ENCODE measurements around the gene RXYLT1. TPM values are rescaled to one million over a fixed set of nuclear protein-coding genes. Genes with fewer than 3 reads are reported as not detected.
"Not testable (repeated sequence)": the region's sequence is repeated elsewhere in the genome, so short reads cannot be mapped to it uniquely, and the experiment has no call there.

Gene RXYLT1
- polyA plus RNA-seq, 2 donors: 4.6 to 8.3 TPM

DNA sequence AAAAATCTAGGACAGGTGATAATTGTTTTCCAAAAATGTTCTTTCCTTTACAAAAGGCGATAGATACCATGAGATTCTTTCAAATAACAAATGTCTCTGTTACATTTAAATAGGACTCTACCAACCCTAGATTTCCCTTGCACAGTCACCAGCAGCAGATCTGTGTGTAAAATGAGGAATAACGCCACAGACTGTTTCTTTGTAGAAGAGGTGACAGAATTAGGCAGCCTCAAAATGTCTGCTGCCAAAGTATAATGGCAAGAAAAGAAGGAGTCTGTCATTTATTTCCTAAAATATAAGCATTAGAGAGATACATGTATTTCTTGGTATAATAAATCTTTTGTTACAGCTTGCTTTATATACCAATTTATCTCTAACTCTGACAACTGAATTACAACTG is 56.3 kb downstream of the RXYLT1 start:
- 75 to 77% methylated on average over 2 of the region's 2 CpGs for WGBS, 2 donors
- Histone ChIP-seq H3K36me3 (ENCODE audit: control insufficient read depth in 2 of 2, insufficient read depth in 2 of 2, low read length in 1 of 2) (no peaks in the 10 kb centered on the region), H3K4me1 (ENCODE audit: control insufficient read depth in 2 of 2, insufficient read depth in 2 of 2, low read length in 1 of 2) (no peaks in the 10 kb centered on the region), H3K27me3 (ENCODE audit: control insufficient read depth in 1 of 2, insufficient read depth in 2 of 2, low read length in 2 of 2) (no peaks in the 10 kb centered on the region), H3K27ac (ENCODE audit: low read depth in 2 of 2, low read length in 1 of 2) (no peak overlapping the region), H3K9me3 (ENCODE audit: control insufficient read depth in 2 of 2, insufficient read depth in 1 of 2, low read depth in 1 of 2, low read length in 1 of 2) (no peaks in the 10 kb centered on the region), H3K4me3 (ENCODE audit: low read depth in 1 of 2, low read length in 2 of 2) (no peak overlapping the region)

GRCh38 chr12:63836936-63837335 is 57.2 kb downstream of the RXYLT1 start:
- 63 to 66% methylated on average over 3 of the region's 3 CpGs for WGBS, 2 donors
- no peaks in the 10 kb centered on the region for H3K36me3 ChIP-seq (ENCODE audit: control insufficient read depth in 2 of 2, insufficient read depth in 2 of 2, low read length in 1 of 2)
- no peak overlapping the region for H3K27ac ChIP-seq (ENCODE audit: low read depth in 2 of 2, low read length in 1 of 2)
- no peaks in the 10 kb centered on the region for H3K4me1 ChIP-seq (ENCODE audit: control insufficient read depth in 2 of 2, insufficient read depth in 2 of 2, low read length in 1 of 2)
- no peaks in the 10 kb centered on the region for H3K9me3 ChIP-seq (ENCODE audit: control insufficient read depth in 2 of 2, insufficient read depth in 1 of 2, low read depth in 1 of 2, low read length in 1 of 2)
- no peaks in the 10 kb centered on the region for H3K27me3 ChIP-seq (ENCODE audit: control insufficient read depth in 1 of 2, insufficient read depth in 2 of 2, low read length in 2 of 2)
- H3K4me3 ChIP-seq (ENCODE audit: low read depth in 1 of 2, low read length in 2 of 2): no peak overlapping the region

GRCh38 chr12:63838411-63838810 is 58.7 kb downstream of the RXYLT1 start:
- 93 to 94% methylated on average over 9 of the region's 9 CpGs for WGBS, 2 donors
- Histone ChIP-seq H3K27me3 (ENCODE audit: control insufficient read depth in 1 of 2, insufficient read depth in 2 of 2, low read length in 2 of 2) (no peaks in the 10 kb centered on the region), H3K4me1 (ENCODE audit: control insufficient read depth in 2 of 2, insufficient read depth in 2 of 2, low read length in 1 of 2) (no peaks in the 10 kb centered on the region), H3K4me3 (ENCODE audit: low read depth in 1 of 2, low read length in 2 of 2) (no peak overlapping the region), H3K27ac (ENCODE audit: low read depth in 2 of 2, low read length in 1 of 2) (no peak overlapping the region), H3K36me3 (ENCODE audit: control insufficient read depth in 2 of 2, insufficient read depth in 2 of 2, low read length in 1 of 2) (no peaks in the 10 kb centered on the region), H3K9me3 (ENCODE audit: control insufficient read depth in 2 of 2, insufficient read depth in 1 of 2, low read depth in 1 of 2, low read length in 1 of 2) (no peaks in the 10 kb centered on the region)

DNA sequence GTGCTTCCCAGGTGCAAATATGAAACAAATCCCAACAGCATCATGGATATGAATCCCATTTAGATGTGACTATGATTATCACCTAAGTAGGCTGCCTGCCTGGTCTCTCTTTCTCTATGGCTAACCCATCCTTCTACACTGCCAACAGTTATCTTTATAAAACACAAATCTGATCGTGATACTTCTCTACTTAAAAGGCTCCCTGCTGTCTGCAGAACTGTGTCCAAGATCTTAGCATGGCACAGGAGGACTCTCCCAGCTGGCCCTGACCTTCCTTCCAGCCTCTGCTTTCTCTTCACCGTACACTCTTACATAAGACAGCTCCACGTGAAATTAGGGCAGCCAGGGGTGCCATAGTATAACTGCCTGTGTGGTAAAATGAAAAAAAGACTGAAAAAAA is 61.3 kb downstream of the RXYLT1 start:
- WGBS, 2 donors: 56 to 57% methylated on average over 3 of the region's 3 CpGs
- Histone ChIP-seq H3K4me3 (ENCODE audit: low read depth in 1 of 2, low read length in 2 of 2) (no peak overlapping the region), H3K36me3 (ENCODE audit: control insufficient read depth in 2 of 2, insufficient read depth in 2 of 2, low read length in 1 of 2) (no peaks in the 10 kb centered on the region)

DNA sequence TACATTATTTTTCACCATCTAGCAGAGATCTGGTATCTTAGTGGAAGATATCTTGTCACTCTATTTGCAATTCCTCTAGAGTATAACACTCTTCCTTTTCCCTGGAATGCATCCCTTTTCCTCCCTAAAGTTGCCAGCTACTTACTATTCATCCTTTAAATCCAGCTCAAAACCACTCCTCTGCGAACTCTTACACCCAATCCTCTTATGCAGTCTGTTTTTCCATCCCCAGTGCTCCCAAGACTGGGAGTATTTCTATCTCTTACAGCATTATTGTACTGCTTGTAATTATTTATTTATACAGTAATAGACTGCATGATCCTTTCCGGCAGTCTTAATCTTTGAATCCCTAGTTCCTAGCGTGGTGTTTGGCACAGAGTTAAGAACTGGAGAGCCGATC is 61.9 kb downstream of the RXYLT1 start:
- WGBS, 2 donors: 38 to 46% methylated on average over 4 of the region's 4 CpGs

More for the DNA sequence above, 61.3 kb downstream of the RXYLT1 start:
- Histone ChIP-seq H3K27ac (ENCODE audit: low read depth in 2 of 2, low read length in 1 of 2) (no peak overlapping the region), H3K27me3 (ENCODE audit: control insufficient read depth in 1 of 2, insufficient read depth in 2 of 2, low read length in 2 of 2) (no peaks in the 10 kb centered on the region), H3K9me3 (ENCODE audit: control insufficient read depth in 2 of 2, insufficient read depth in 1 of 2, low read depth in 1 of 2, low read length in 1 of 2) (no peaks in the 10 kb centered on the region), H3K4me1 (ENCODE audit: control insufficient read depth in 2 of 2, insufficient read depth in 2 of 2, low read length in 1 of 2) (peaks cover 0 to 4% of the 10 kb centered on the region in 2 donors)

DNA sequence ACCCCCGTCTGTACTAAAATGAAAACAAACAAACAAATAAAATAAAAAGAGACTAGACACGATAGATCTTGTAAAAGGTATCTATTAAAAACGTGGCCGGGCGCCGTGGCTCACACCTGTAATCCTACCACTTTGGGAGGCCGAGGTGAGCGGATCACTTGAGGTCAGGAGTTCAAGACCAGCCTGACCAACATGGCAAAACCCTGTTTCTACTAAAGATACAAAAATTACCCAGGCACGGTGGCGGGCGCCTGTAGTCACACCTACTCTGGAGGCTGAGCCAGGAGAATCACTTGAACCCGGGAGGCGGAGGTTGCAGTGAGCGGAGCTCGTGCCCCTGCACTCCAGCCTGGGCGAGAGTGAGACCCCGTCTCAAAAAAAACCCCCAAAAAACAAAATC is 63.0 kb downstream of the RXYLT1 start:
- 95% methylated on average over 17 of the region's 17 CpGs for WGBS, 2 donors
- not testable (repeated sequence) for H3K27me3 ChIP-seq (ENCODE audit: control insufficient read depth in 1 of 2, insufficient read depth in 2 of 2, low read length in 2 of 2); H3K27ac ChIP-seq (ENCODE audit: low read depth in 2 of 2, low read length in 1 of 2); H3K36me3 ChIP-seq (ENCODE audit: control insufficient read depth in 2 of 2, insufficient read depth in 2 of 2, low read length in 1 of 2); H3K9me3 ChIP-seq (ENCODE audit: control insufficient read depth in 2 of 2, insufficient read depth in 1 of 2, low read depth in 1 of 2, low read length in 1 of 2); H3K4me1 ChIP-seq (ENCODE audit: control insufficient read depth in 2 of 2, insufficient read depth in 2 of 2, low read length in 1 of 2); H3K4me3 ChIP-seq (ENCODE audit: low read depth in 1 of 2, low read length in 2 of 2)

More for the DNA sequence above, 61.9 kb downstream of the RXYLT1 start:
- H3K27me3 ChIP-seq (ENCODE audit: control insufficient read depth in 1 of 2, insufficient read depth in 2 of 2, low read length in 2 of 2): no peaks in the 10 kb centered on the region
- H3K4me3 ChIP-seq (ENCODE audit: low read depth in 1 of 2, low read length in 2 of 2): no peak overlapping the region
- no peaks in the 10 kb centered on the region for H3K9me3 ChIP-seq (ENCODE audit: control insufficient read depth in 2 of 2, insufficient read depth in 1 of 2, low read depth in 1 of 2, low read length in 1 of 2)
- H3K36me3 ChIP-seq (ENCODE audit: control insufficient read depth in 2 of 2, insufficient read depth in 2 of 2, low read length in 1 of 2): no peaks in the 10 kb centered on the region
- H3K4me1 ChIP-seq (ENCODE audit: control insufficient read depth in 2 of 2, insufficient read depth in 2 of 2, low read length in 1 of 2): peaks cover 0 to 4% of the 10 kb centered on the region in 2 donors
- no peak overlapping the region for H3K27ac ChIP-seq (ENCODE audit: low read depth in 2 of 2, low read length in 1 of 2)

DNA sequence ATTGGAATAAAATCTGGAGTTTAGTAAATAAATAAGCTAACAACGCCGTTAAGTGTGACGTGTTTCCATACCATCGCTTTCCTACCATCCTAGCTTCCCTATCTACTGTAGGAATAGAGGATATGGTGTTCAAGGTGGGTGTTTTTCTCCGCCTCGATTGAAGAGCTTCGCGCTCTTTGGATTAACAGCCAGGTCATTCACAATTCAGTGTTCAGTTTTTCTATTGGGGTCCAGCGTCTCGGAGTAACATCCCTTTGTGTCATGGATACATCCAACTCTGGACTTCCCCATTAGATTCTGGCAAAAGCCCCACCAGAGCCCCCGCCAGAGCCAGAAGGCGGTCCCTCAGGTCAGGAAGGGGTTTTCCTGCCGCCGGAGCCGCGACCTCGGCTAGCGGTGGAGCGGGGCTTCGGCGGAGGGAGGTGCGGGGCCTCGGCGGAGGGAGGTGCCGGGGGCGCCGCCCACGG is 63.6 kb downstream of the RXYLT1 start:
- H3K4me3 ChIP-seq (ENCODE audit: low read depth in 1 of 2, low read length in 2 of 2): peak overlapping the region; percentile 73 to 96
- H3K36me3 ChIP-seq (ENCODE audit: control insufficient read depth in 2 of 2, insufficient read depth in 2 of 2, low read length in 1 of 2): no peaks in the 10 kb centered on the region
- WGBS, 2 donors: 11 to 13% methylated on average over 27 to 28 of the region's 28 CpGs
- H3K4me1 ChIP-seq (ENCODE audit: control insufficient read depth in 2 of 2, insufficient read depth in 2 of 2, low read length in 1 of 2): peaks cover 0 to 4% of the 10 kb centered on the region in 2 donors
- no peaks in the 10 kb centered on the region for H3K27me3 ChIP-seq (ENCODE audit: control insufficient read depth in 1 of 2, insufficient read depth in 2 of 2, low read length in 2 of 2)
- no peaks in the 10 kb centered on the region for H3K9me3 ChIP-seq (ENCODE audit: control insufficient read depth in 2 of 2, insufficient read depth in 1 of 2, low read depth in 1 of 2, low read length in 1 of 2)
- H3K27ac ChIP-seq (ENCODE audit: low read depth in 2 of 2, low read length in 1 of 2): peak overlapping the region; percentile 78 to 93

- Histone ChIP-seq H3K9me3 (ENCODE audit: control insufficient read depth in 2 of 2, insufficient read depth in 1 of 2, low read depth in 1 of 2, low read length in 1 of 2) (no peaks in the 10 kb centered on the region), H3K4me1 (ENCODE audit: control insufficient read depth in 2 of 2, insufficient read depth in 2 of 2, low read length in 1 of 2) (peaks cover 0 to 4% of the 10 kb centered on the region in 2 donors), H3K36me3 (ENCODE audit: control insufficient read depth in 2 of 2, insufficient read depth in 2 of 2, low read length in 1 of 2) (no peaks in the 10 kb centered on the region), H3K27ac (ENCODE audit: low read depth in 2 of 2, low read length in 1 of 2) (peak overlapping the region; percentile 84 to 93), H3K27me3 (ENCODE audit: control insufficient read depth in 1 of 2, insufficient read depth in 2 of 2, low read length in 2 of 2) (no peaks in the 10 kb centered on the region), H3K4me3 (ENCODE audit: low read depth in 1 of 2, low read length in 2 of 2) (peak overlapping the region; percentile 73 to 96)
- WGBS, 2 donors: 0 to 1% methylated on average over 51 to 80 of the region's 80 CpGs
Observed at GRCh38 chr12:63843721-63844390, 64.1 kb downstream of the RXYLT1 start.

DNA sequence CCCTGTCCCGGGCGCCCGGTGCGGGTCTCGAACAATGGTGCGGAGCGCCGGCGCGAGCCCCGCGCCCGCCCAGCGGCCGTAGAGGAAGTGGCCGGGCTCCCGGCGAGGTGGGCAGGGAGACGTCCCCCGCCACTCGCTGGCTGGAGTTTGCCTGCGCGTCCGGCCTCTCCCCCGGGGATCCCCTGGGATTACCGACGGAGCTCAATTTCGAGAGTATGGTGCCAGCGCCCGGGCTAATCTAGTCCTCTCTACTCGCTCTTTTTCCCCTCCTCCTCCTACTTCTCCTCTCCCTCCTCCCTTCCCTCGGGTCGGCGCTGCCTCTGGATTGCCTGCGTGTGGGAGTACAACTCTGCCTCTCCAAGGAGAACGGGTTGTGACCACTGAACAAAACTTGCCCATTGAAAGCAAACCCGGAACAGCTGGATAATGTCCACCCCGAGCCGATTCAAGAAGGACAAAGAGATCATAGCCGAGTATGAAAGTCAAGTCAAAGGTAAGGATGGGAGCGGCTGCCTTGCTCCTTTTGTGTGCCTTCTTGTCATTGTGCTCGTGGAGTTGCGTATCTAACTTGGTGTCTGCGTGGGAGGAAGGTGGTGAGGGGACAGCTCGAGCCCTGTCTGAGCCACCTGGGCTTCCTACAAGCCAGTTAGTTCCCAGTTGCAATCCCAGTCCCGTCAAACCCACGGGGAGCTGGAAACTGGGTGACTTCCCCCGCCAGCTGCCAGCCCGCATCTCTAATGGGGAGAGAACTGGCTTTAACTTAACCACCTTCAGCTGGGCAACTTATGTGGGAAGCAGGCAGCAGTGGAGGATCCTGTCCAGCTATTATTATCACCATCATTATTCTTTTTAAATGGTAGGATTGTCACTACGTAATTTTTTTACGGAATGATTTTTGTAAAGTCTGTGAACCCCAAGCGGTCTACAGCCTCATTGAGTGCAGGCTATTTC is 65.0 kb downstream of the RXYLT1 start, which contains the start of gene SRGAP1:
SRGAP1 (plus strand) TSS at position 310 of the 951 bp plus-strand sequence; CDS start at position 427, 117 bp downstream.
- H3K27me3 ChIP-seq (ENCODE audit: control insufficient read depth in 1 of 2, insufficient read depth in 2 of 2, low read length in 2 of 2): no peaks in the 10 kb centered on the region
- 3 to 4% methylated on average over 47 to 52 of the region's 52 CpGs for WGBS, 2 donors

More for the DNA sequence above, 65.0 kb downstream of the RXYLT1 start, which contains the start of gene SRGAP1:
- Histone ChIP-seq H3K27ac (ENCODE audit: low read depth in 2 of 2, low read length in 1 of 2) (peak within 1 kb of the TSS; percentile 84 to 93), H3K9me3 (ENCODE audit: control insufficient read depth in 2 of 2, insufficient read depth in 1 of 2, low read depth in 1 of 2, low read length in 1 of 2) (no peaks in the 10 kb centered on the region), H3K36me3 (ENCODE audit: control insufficient read depth in 2 of 2, insufficient read depth in 2 of 2, low read length in 1 of 2) (no peaks in the 10 kb centered on the region), H3K4me3 (ENCODE audit: low read depth in 1 of 2, low read length in 2 of 2) (peak within 1 kb of the TSS; percentile 73 to 96), H3K4me1 (ENCODE audit: control insufficient read depth in 2 of 2, insufficient read depth in 2 of 2, low read length in 1 of 2) (peaks cover 0 to 4% of the 10 kb centered on the region in 2 donors)
